Right atrium auricular region (tissue), 2 donors: ENCODE data around the gene SRSF4. TPM values are rescaled to one million over a fixed set of nuclear protein-coding genes. Genes with fewer than 3 reads are reported as not detected.

Source experiments
- DNase-seq: peaks from one replicate; pipeline ENCODE4 v3.0.0-alpha.2; 2019; ENCODE audit warnings: low spot score
- H3K27ac ChIP-seq, 2 donors: fragments of 200-600 bp; sonication (generic); 1 replicate in 1 of 2; 2 replicates in 1 of 2; pipeline ENCODE4 v1.5.1; 2016 to 2019
- H3K27me3 ChIP-seq, 2 donors: fragments of 200-600 bp; sonication (generic); one replicate each; pipeline versions ENCODE4 v1.5.1 to v1.6.0; 2017 to 2019
- H3K36me3 ChIP-seq: fragments of 200-600 bp; sonication (generic); one replicate; pipeline ENCODE4 v1.5.1; 2016
- H3K4me1 ChIP-seq, 2 donors: fragments of 200-600 bp; sonication (generic); one replicate each; pipeline versions ENCODE4 v1.5.1 to v1.6.0; 2017 to 2019
- H3K4me3 ChIP-seq, 2 donors: fragments of 200-600 bp; sonication (generic); 1 replicate in 1 of 2; 2 replicates in 1 of 2; pipeline ENCODE4 v1.5.1; 2017 to 2019; ENCODE audit warnings: mild to moderate bottlenecking in 1 of 2, moderate library complexity in 1 of 2
- H3K9me3 ChIP-seq, 2 donors: fragments of 200-600 bp; sonication (generic); one replicate each; pipeline ENCODE4 v1.5.1; 2019
- total RNA-seq, 2 donors: library from RNA; depleted of rRNA; stranded (reverse); fragments of >200 nt; gene quantifications; one replicate each; pipeline ENCODE4 v1.1.0, GENCODE V29; 2016
- TF ChIP-seq, protein P1 (sequence below), 2 donors: fragments of 200-600 bp; sonication (generic); IDR thresholded peaks; one replicate each; pipeline ENCODE4 v1.5.1; 2019; ENCODE audit warnings: antibody characterized with exemption in 2 of 2

SRSF4 gene
- total RNA-seq, 2 donors from 2014 or later: 44.2 to 48.1 TPM

GRCh38 chr1:29162476-29163138 lies 19.1 kb downstream of the SRSF4 start:
- H3K27ac ChIP-seq: peak overlapping the region in 1 of 2 donors; percentile 1
- peak; percentile 64 for DNase-seq
- H3K9me3 ChIP-seq: no peaks in the 10 kb centered on the region
- peaks cover 0 to 43% of the 10 kb centered on the region in 2 donors for H3K4me1 ChIP-seq
- no peak overlapping the region for H3K4me3 ChIP-seq
- no peaks in the 10 kb centered on the region for H3K27me3 ChIP-seq
- TF ChIP-seq, protein P1, sequence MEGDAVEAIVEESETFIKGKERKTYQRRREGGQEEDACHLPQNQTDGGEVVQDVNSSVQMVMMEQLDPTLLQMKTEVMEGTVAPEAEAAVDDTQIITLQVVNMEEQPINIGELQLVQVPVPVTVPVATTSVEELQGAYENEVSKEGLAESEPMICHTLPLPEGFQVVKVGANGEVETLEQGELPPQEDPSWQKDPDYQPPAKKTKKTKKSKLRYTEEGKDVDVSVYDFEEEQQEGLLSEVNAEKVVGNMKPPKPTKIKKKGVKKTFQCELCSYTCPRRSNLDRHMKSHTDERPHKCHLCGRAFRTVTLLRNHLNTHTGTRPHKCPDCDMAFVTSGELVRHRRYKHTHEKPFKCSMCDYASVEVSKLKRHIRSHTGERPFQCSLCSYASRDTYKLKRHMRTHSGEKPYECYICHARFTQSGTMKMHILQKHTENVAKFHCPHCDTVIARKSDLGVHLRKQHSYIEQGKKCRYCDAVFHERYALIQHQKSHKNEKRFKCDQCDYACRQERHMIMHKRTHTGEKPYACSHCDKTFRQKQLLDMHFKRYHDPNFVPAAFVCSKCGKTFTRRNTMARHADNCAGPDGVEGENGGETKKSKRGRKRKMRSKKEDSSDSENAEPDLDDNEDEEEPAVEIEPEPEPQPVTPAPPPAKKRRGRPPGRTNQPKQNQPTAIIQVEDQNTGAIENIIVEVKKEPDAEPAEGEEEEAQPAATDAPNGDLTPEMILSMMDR (IDR thresholded peaks at IDR 0.05): no peak
- peaks cover 58% of the 10 kb centered on the region for H3K36me3 ChIP-seq

- Histone ChIP-seq H3K9me3 (no peaks in the 10 kb centered on the region), H3K27ac (peak overlapping the region in 1 of 2 donors; percentile 1), H3K27me3 (no peaks in the 10 kb centered on the region), H3K4me1 (peaks cover 0 to 49% of the 10 kb centered on the region in 2 donors), H3K36me3 (peaks cover 53% of the 10 kb centered on the region), H3K4me3 (no peak overlapping the region)
- TF ChIP-seq, protein P1 (IDR thresholded peaks at IDR 0.05): no peak
- DNase-seq: no peak
Measured at GRCh38 chr1:29162025-29162424, 19.7 kb downstream of the SRSF4 start.

DNA sequence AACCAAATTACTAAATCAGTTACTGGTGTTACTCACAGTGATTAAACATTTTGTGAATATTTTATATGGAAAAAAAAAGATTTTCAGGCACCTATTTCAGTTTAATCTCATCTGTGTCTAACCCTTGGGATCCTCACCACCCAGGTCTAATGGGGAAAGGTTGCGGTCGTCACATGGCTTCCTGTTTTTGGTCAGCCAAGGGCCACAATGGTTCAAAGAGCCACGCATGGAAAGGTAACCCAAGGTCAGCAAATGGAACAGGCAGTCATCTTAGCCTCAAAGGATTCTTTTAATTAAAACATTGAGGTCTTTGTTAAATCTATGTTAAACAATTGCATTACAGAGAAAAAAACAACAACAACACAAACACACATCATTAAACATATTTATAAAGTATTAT lies 21.9 kb downstream of the SRSF4 start:
- peaks cover 44% of the 10 kb centered on the region for H3K36me3 ChIP-seq
- H3K9me3 ChIP-seq: no peaks in the 10 kb centered on the region
- H3K27ac ChIP-seq: no peak overlapping the region
- no peaks in the 10 kb centered on the region for H3K27me3 ChIP-seq
- H3K4me1 ChIP-seq: peaks cover 0 to 54% of the 10 kb centered on the region in 2 donors
- no peak for DNase-seq
- no peak overlapping the region for H3K4me3 ChIP-seq
- TF ChIP-seq, protein P1 (IDR thresholded peaks at IDR 0.05): no peak

DNA sequence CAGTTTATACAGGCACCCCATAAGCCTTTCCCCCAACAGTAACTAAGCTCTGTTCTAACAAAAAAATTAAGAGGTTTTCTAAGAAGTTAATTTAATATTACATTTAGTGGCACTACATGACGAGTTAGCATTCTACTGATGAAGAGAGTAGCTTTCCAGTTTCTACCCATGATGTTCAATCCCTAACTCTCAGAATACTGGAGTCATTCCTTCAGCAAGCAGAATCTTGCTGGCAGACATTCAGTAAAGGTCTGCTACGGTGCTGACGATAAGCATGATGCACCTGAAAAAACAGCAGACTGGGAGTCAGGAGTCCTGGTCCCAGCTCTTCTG lies 24.5 kb downstream of the SRSF4 start:
- Histone ChIP-seq H3K27ac (peak overlapping the region in 1 of 2 donors; percentile 47), H3K27me3 (no peaks in the 10 kb centered on the region), H3K4me1 (peaks cover 0 to 41% of the 10 kb centered on the region in 2 donors), H3K9me3 (no peaks in the 10 kb centered on the region), H3K4me3 (no peak overlapping the region), H3K36me3 (peaks cover 62% of the 10 kb centered on the region)
- no peak for DNase-seq
- TF ChIP-seq, protein P1 (IDR thresholded peaks at IDR 0.05): no peak

DNA sequence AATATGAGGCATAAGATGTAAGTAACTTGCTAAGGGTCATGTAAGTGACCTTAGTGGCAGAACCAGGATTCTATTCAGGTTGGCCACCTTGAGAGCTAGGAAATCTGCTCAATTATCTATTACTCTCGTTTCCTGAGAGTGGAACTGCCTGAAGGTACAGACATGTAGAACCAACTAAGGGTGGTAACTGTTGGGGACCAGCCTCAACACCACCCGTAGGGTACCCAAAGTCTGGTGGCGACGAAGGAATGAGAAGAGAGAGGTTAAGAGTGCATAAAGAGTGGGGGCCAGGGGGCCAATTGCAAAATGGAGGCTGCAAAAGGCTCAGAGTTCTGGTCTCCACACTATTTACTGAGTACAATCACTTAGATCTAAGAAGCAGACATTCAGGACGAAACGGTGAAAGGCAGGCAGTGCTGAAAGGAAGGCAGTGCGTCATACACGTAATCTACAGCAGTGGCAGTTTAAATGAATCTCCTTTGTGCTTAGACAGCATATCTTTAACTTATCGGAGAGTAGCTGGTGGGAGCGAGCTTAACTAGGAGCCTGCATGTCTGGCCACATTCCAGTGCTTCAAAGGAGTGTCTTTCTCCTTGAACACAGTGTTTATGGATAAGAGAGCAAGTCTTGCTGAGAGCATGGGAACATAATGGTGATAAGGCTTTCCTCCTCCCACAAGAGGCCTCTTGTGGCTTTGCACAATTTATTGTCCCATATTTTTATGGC lies 25.0 kb downstream of the SRSF4 start:
- Histone ChIP-seq H3K4me3 (no peak overlapping the region), H3K4me1 (peaks cover 0 to 35% of the 10 kb centered on the region in 2 donors), H3K27me3 (no peaks in the 10 kb centered on the region), H3K36me3 (peaks cover 67% of the 10 kb centered on the region), H3K9me3 (no peaks in the 10 kb centered on the region), H3K27ac (peak overlapping the region; percentile 47 to 69)
- no peak for DNase-seq
- TF ChIP-seq, protein P1 (IDR thresholded peaks at IDR 0.05): no peak
